Stimulated activated CD4-positive, alpha-beta T cell treated with anti-CD3 and anti-CD28 coated beads, Interleukin-1b, Interleukin-23, amount 100 ng/mL, for 48 hours (primary cell): Measurements from ENCODE around the gene DPP6.

Source experiments
- DNase-seq: peaks from one replicate; pipeline ENCODE4 v3.0.0-alpha.2; 2020

DPP6 gene

GRCh38 chr7:154345093-154345492 is 292.9 kb downstream of the DPP6 start:
- no peak for DNase-seq

- no peak for DNase-seq
These were observed 295.6 kb downstream of the DPP6 start for GRCh38 chr7:154347700-154348266.

- DNase-seq: no peak
These were observed 298.7 kb downstream of the DPP6 start for GRCh38 chr7:154350892-154351291.

- DNase-seq: no peak
These were observed 301.2 kb downstream of the DPP6 start for GRCh38 chr7:154353355-154353767.

GRCh38 chr7:154364170-154364569 is 312.0 kb downstream of the DPP6 start:
- no peak for DNase-seq

GRCh38 chr7:154371424-154371823 is 319.2 kb downstream of the DPP6 start:
- no peak for DNase-seq

GRCh38 chr7:154372011-154372601 is 319.9 kb downstream of the DPP6 start:
- no peak for DNase-seq

GRCh38 chr7:154373956-154374355 is 321.8 kb downstream of the DPP6 start:
- DNase-seq: no peak

- DNase-seq: no peak
These were observed 323.8 kb downstream of the DPP6 start for GRCh38 chr7:154375956-154376355.

GRCh38 chr7:154380771-154381170 is 328.6 kb downstream of the DPP6 start:
- no peak for DNase-seq

GRCh38 chr7:154383045-154383444 is 330.8 kb downstream of the DPP6 start:
- no peak for DNase-seq

- no peak for DNase-seq
These were observed 333.0 kb downstream of the DPP6 start for GRCh38 chr7:154385214-154385613.

GRCh38 chr7:154387252-154387651 is 335.1 kb downstream of the DPP6 start:
- no peak for DNase-seq

- no peak for DNase-seq
These were observed 336.2 kb downstream of the DPP6 start for GRCh38 chr7:154388412-154388811.

GRCh38 chr7:154388999-154389398 is 336.8 kb downstream of the DPP6 start:
- no peak for DNase-seq

- DNase-seq: no peak
These were observed 338.8 kb downstream of the DPP6 start for GRCh38 chr7:154390961-154391360.

GRCh38 chr7:154394804-154395203 is 342.6 kb downstream of the DPP6 start:
- DNase-seq: no peak

GRCh38 chr7:154406312-154406711 is 354.1 kb downstream of the DPP6 start:
- no peak for DNase-seq

- no peak for DNase-seq
These were observed 357.6 kb downstream of the DPP6 start for GRCh38 chr7:154409703-154410311.

GRCh38 chr7:154412105-154412504 is 359.9 kb downstream of the DPP6 start:
- DNase-seq: no peak

- no peak for DNase-seq
These were observed 363.7 kb downstream of the DPP6 start for GRCh38 chr7:154415709-154416399.

- no peak for DNase-seq
These were observed 364.5 kb downstream of the DPP6 start for GRCh38 chr7:154416714-154417113.

GRCh38 chr7:154419344-154419743 is 367.1 kb downstream of the DPP6 start:
- DNase-seq: no peak

GRCh38 chr7:154423231-154423630 is 371.0 kb downstream of the DPP6 start:
- DNase-seq: no peak
